ENCODE data around the gene PRKACG. TPM values are rescaled to one million over a fixed set of nuclear protein-coding genes. Genes with fewer than 3 reads are reported as not detected.

Gene PRKACG
- total RNA-seq, 1 donor, result not detected

DNA sequence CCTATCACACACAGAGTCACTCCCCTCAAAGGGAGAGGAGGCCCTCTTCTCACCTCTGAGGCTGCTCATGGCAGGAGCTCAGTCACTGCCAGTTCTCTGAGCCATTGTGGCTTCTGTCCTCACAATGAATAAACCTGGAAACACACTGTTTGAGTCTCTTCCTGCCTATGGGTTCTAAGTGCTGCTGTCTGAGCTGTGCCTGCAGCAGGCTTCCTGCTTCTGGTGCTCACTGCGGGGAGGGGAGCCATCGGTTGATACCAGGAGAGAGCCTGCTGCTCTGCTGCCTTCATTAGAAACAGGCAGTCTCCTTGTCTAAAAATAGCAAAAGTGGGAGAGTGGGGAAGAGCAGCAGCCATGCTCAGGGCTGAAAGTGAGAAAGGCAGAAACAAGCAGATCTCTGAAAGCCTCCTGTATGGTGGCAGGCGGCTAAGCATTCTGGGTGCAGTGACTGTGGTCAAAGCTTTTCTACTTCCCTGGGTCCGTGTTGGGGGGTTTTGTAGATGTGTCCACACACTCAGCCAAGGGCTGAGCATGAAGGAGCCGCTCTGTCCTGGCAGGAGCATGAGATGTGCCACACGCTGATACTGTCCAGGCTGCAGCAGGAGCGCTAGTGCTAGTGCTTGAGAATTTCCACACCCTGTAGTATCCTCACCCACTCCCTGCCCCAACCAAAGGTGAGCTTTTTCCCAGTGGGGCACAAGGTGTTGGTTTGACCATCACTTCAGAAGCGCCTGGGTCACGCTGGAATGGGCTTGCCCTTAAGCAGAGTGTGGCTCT lies 34.2 kb downstream of the PRKACG start:
- no peak overlapping the region for H2AFZ ChIP-seq (ENCODE audit: low read length)
- TF ChIP-seq, protein P1, sequence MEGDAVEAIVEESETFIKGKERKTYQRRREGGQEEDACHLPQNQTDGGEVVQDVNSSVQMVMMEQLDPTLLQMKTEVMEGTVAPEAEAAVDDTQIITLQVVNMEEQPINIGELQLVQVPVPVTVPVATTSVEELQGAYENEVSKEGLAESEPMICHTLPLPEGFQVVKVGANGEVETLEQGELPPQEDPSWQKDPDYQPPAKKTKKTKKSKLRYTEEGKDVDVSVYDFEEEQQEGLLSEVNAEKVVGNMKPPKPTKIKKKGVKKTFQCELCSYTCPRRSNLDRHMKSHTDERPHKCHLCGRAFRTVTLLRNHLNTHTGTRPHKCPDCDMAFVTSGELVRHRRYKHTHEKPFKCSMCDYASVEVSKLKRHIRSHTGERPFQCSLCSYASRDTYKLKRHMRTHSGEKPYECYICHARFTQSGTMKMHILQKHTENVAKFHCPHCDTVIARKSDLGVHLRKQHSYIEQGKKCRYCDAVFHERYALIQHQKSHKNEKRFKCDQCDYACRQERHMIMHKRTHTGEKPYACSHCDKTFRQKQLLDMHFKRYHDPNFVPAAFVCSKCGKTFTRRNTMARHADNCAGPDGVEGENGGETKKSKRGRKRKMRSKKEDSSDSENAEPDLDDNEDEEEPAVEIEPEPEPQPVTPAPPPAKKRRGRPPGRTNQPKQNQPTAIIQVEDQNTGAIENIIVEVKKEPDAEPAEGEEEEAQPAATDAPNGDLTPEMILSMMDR (IDR thresholded peaks at IDR 0.05; ENCODE audit: extremely low read depth, low read depth, low read length), result no peak
- H3K9me3 ChIP-seq (ENCODE audit: low read depth, low read length), result no peaks in the 10 kb centered on the region
- H3K27ac ChIP-seq (ENCODE audit: low read depth, low read length), result no peak overlapping the region
- no peak overlapping the region for H3K4me3 ChIP-seq (ENCODE audit: insufficient read depth, low read length)
- no peak overlapping the region for H3K4me2 ChIP-seq (ENCODE audit: insufficient read depth, low read length)
- no peaks in the 10 kb centered on the region for H3K27me3 ChIP-seq (ENCODE audit: insufficient read depth, low read length)
- no peak for DNase-seq (ENCODE audit: insufficient read length, low spot score, missing footprints)
- no peaks in the 10 kb centered on the region for H4K20me1 ChIP-seq (ENCODE audit: insufficient read depth, low read length)
- H3K79me2 ChIP-seq (ENCODE audit: insufficient read depth, low read length), result no peaks in the 10 kb centered on the region
- no peaks in the 10 kb centered on the region for H3K36me3 ChIP-seq (ENCODE audit: insufficient read depth, low read length)
- no peaks in the 10 kb centered on the region for H3K4me1 ChIP-seq (ENCODE audit: insufficient read depth, low read length)

DNA sequence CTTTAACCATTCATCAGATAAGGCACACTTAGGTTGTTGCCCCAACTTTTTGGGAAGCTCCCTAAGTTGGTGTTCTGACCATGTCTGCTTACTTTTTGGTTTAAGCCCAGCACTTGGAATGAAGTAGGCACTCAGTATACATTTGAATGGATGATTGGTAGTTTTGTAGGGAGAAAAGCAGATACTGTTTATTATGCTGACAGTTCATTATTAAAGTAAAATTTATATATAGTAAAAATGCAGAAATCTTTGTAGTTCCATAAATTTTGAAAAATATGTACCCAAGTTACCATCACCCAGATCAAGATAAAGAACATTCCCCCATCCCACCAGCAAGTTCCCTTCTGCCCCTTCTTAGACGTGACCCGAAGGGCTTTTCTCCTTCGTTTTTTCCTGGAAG lies 35.4 kb downstream of the PRKACG start:
- Histone ChIP-seq H2AFZ (ENCODE audit: low read length) (no peak overlapping the region), H3K4me3 (ENCODE audit: insufficient read depth, low read length) (no peak overlapping the region), H3K27ac (ENCODE audit: low read depth, low read length) (no peak overlapping the region), H3K9me3 (ENCODE audit: low read depth, low read length) (no peaks in the 10 kb centered on the region), H3K27me3 (ENCODE audit: insufficient read depth, low read length) (no peaks in the 10 kb centered on the region), H3K4me1 (ENCODE audit: insufficient read depth, low read length) (no peaks in the 10 kb centered on the region), H3K79me2 (ENCODE audit: insufficient read depth, low read length) (no peaks in the 10 kb centered on the region), H4K20me1 (ENCODE audit: insufficient read depth, low read length) (no peaks in the 10 kb centered on the region), H3K4me2 (ENCODE audit: insufficient read depth, low read length) (no peak overlapping the region), H3K36me3 (ENCODE audit: insufficient read depth, low read length) (no peaks in the 10 kb centered on the region)
- no peak for DNase-seq (ENCODE audit: insufficient read length, low spot score, missing footprints)
- TF ChIP-seq, protein P1 (IDR thresholded peaks at IDR 0.05; ENCODE audit: extremely low read depth, low read depth, low read length), result no peak

DNA sequence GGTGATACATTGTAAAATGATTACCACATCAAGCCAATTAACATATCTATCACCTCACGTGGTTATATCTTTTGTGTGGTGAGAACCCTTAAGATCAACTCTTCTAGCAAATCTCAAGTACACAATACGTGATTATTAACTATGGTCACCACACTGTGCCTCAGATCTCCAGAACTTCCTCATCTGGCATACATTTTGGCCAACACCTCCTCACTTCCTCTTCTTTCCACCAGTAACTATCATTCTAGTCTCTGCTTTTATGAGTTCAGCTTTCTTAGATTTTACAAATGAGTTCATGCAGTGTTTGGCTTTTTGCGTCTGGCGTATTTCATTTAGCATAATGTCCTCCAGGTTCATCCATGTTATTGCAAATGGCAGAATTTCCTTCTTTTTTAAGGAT lies 35.8 kb downstream of the PRKACG start:
- no peaks in the 10 kb centered on the region for H3K79me2 ChIP-seq (ENCODE audit: insufficient read depth, low read length)
- no peaks in the 10 kb centered on the region for H3K4me1 ChIP-seq (ENCODE audit: insufficient read depth, low read length)
- no peaks in the 10 kb centered on the region for H4K20me1 ChIP-seq (ENCODE audit: insufficient read depth, low read length)
- H3K36me3 ChIP-seq (ENCODE audit: insufficient read depth, low read length), result no peaks in the 10 kb centered on the region
- H2AFZ ChIP-seq (ENCODE audit: low read length), result no peak overlapping the region
- H3K27ac ChIP-seq (ENCODE audit: low read depth, low read length), result no peak overlapping the region
- H3K4me2 ChIP-seq (ENCODE audit: insufficient read depth, low read length), result no peak overlapping the region
- H3K9me3 ChIP-seq (ENCODE audit: low read depth, low read length), result no peaks in the 10 kb centered on the region
- no peak for DNase-seq (ENCODE audit: insufficient read length, low spot score, missing footprints)
- no peaks in the 10 kb centered on the region for H3K27me3 ChIP-seq (ENCODE audit: insufficient read depth, low read length)
- no peak overlapping the region for H3K4me3 ChIP-seq (ENCODE audit: insufficient read depth, low read length)
- TF ChIP-seq, protein P1 (IDR thresholded peaks at IDR 0.05; ENCODE audit: extremely low read depth, low read depth, low read length), result no peak

DNA sequence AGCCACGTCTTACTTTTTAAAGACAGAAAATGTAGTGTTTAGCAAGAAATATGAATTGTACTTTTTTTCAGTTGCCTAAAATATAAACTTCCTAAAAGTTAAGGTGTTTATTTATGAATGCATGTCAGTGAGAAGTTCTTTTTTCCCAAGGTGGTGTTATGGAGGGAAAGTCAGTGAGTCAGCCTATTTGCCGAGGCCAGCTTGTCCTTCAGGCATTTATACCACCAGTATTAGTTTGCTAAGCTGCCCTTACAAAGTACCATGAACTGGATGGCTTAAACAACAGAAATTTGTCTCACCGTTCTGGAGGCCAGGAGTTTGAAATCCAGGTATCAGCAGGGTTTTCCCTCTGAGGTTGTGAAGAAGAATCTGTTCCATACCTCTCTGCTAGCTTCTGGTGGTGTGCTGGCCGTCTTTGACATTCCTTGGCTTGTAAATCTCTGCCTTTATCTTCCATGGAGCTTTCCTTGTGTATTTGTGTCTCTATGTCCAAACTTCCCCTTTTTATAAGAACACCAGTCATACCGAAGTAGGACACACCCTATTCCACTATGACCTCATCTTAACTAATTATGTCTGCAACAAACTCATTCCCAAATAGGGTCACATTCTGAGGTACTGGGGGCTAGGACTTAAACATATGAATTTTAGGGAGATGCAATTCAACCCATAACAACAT lies 38.4 kb downstream of the PRKACG start:
- H3K4me2 ChIP-seq (ENCODE audit: insufficient read depth, low read length), result no peak overlapping the region
- TF ChIP-seq, protein P1 (IDR thresholded peaks at IDR 0.05; ENCODE audit: extremely low read depth, low read depth, low read length), result no peak
- H4K20me1 ChIP-seq (ENCODE audit: insufficient read depth, low read length), result no peaks in the 10 kb centered on the region
- no peak overlapping the region for H3K4me3 ChIP-seq (ENCODE audit: insufficient read depth, low read length)
- H2AFZ ChIP-seq (ENCODE audit: low read length), result no peak overlapping the region
- no peaks in the 10 kb centered on the region for H3K4me1 ChIP-seq (ENCODE audit: insufficient read depth, low read length)
- no peaks in the 10 kb centered on the region for H3K9me3 ChIP-seq (ENCODE audit: low read depth, low read length)
- no peaks in the 10 kb centered on the region for H3K27me3 ChIP-seq (ENCODE audit: insufficient read depth, low read length)
- H3K36me3 ChIP-seq (ENCODE audit: insufficient read depth, low read length), result no peaks in the 10 kb centered on the region
- H3K27ac ChIP-seq (ENCODE audit: low read depth, low read length), result no peak overlapping the region
- no peaks in the 10 kb centered on the region for H3K79me2 ChIP-seq (ENCODE audit: insufficient read depth, low read length)
- DNase-seq (ENCODE audit: insufficient read length, low spot score, missing footprints), result no peak

Data from osteoblast (primary cell).